RKO (cell line): ENCODE measurements around the gene ALKBH7.
"Not testable (repeated sequence)": the region's sequence is repeated elsewhere in the genome, so short reads cannot be mapped to it uniquely, and the experiment has no call there.

Experiments
- DNase-seq: peaks from one replicate; pipeline ENCODE4 v3.0.0-alpha.2; 2016; ENCODE audit warnings: low spot score

ALKBH7 gene

DNA sequence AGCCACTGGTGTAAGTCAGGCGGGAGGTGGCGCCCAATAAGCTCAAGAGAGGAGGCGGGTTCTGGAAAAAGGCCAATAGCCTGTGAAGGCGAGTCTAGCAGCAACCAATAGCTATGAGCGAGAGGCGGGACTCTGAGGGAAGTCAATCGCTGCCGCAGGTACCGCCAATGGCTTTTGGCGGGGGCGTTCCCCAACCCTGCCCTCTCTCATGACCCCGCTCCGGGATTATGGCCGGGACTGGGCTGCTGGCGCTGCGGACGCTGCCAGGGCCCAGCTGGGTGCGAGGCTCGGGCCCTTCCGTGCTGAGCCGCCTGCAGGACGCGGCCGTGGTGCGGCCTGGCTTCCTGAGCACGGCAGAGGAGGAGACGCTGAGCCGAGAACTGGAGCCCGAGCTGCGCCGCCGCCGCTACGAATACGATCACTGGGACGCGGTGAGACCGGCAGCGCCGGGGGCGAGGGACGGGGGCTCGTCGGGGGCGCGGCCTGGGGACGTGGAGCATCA is at the start of gene ALKBH7:
Gene ALKBH7, plus strand, starts transcription at position 201 of the 502 bp plus-strand sequence. Its CDS starts 27 bp downstream, at position 228.
- peak; percentile 100 for DNase-seq

GRCh38 chr19:6324757-6325156 is 47.8 kb upstream of the ALKBH7 start:
- DNase-seq, result no peak

DNA sequence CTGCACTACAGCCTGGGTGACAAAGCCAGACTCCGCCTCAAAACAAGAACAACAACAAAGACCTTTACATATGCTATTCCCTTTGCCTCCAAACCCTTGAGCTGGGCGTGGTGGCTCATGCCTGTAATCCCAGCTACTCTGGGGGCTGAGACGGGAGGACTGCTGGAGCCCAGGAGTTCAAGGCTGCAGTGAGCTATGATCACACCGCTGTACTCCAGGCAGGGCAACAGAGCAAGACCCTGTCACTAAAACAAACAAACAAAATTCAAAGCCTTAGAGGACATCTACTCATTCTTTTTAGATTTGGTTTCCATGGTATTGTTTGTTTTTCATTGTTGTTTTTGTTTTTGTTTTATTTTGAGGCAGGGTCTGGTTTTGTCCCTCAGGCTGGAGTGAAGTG is 47.0 kb upstream of the ALKBH7 start:
- no peak for DNase-seq

DNA sequence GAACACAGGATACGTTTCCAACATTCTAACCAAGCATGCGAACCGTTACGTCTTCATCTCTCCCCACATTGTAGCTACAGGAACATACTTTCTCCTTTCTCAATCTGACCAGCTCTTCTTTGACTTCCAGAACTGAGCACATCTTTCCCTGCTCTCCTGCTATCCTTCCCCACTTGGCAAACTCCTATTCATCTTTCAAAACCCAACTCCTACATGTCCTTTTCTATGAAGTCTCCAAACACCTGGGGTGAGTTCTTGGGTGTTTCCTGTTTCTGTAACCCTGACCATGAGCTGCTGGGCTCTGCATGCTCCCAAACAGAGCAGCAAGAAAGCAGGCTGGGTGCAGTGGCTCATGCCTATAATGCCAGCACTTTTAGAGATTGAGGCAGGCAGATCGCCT is 45.8 kb upstream of the ALKBH7 start:
- DNase-seq, result no peak

DNA sequence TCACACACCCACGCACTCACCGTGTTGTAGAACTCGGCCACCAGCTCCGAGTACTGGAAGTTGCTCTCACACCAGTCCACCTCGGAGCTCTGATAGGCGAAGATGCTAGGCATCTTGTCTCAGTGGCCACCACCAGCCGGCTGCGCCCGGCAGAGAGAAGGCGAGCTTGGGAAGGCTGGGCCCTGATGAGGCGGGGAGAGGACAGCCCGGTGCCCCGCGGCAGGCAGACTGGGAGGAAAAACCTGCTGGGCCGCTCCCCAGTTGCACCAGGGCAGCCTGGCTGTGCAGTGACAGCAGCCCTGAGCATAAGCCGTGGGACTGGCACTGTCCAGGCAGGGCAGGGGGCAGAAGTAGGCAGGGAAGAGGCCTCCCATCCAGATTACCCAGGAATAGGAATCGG is 39.2 kb upstream of the ALKBH7 start, which contains the start of gene ACER1:
Gene ACER1, minus strand, starts transcription at position 174 of the 400 bp plus-strand sequence. Its CDS starts 61 bp downstream, at position 113.
- no peak for DNase-seq

- no peak for DNase-seq
Measured at GRCh38 chr19:6334490-6335285, 37.9 kb upstream of the ALKBH7 start.

DNA sequence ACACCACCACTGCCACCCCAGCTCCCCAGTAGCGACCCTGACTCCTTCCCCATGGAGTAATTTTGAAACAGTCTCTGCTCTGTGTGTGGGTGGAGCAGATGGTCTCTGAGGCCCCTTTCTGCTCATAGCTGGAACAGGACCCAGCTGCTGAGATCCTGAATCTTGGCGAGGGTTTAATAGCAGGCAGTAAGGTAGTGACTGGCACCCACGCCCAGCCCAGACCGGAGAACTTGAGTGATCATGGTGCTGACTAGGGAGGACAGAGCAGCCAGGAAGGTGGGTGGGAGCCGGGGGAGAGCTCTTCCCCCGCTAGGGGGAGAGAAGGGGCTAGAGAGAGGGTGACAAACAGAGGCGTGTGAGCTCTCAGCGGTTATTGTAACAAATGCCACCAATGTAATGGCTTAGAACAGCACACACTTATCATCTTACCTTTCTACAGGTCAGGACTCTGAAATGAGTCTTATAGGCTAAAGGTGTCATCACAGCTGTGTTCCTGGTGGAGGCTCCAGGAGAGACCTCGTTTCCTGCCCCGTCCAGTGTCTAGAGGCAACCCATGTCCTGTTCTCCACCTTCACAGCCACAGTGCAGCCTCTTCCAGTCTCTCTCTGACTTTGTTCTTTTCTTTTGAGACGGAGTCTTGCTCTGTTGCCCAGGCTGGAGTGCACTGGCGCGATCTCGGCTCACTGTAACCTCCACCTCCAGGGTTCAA is 31.9 kb upstream of the ALKBH7 start:
- DNase-seq, result no peak

DNA sequence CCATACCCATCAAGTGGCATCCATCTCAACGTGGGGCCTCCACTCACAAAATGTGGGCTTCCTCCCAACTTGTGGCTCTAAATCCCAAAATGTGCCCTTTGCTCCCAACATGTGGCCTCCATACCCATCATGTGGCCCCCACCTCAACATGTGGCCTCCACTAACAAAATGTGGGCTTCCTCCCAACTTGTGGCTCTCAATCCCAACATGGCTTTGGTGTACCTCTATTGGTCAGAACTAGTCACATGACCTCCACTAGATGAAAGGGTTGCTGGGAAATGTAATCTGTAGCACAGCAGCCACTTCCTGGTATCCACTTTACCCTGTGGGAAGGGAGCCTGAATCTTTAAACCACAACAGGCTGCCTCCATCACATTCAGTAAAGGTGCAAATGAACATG is 29.1 kb upstream of the ALKBH7 start:
- DNase-seq, result peak; percentile 28

- DNase-seq, result not testable (repeated sequence)
Measured at GRCh38 chr19:6349271-6349670, 23.3 kb upstream of the ALKBH7 start.

GRCh38 chr19:6350688-6351087 is 21.9 kb upstream of the ALKBH7 start:
- no peak for DNase-seq

- DNase-seq, result no peak
Measured at GRCh38 chr19:6352381-6353165, 20.0 kb upstream of the ALKBH7 start.

GRCh38 chr19:6354098-6354674 is 18.4 kb upstream of the ALKBH7 start:
- no peak for DNase-seq

DNA sequence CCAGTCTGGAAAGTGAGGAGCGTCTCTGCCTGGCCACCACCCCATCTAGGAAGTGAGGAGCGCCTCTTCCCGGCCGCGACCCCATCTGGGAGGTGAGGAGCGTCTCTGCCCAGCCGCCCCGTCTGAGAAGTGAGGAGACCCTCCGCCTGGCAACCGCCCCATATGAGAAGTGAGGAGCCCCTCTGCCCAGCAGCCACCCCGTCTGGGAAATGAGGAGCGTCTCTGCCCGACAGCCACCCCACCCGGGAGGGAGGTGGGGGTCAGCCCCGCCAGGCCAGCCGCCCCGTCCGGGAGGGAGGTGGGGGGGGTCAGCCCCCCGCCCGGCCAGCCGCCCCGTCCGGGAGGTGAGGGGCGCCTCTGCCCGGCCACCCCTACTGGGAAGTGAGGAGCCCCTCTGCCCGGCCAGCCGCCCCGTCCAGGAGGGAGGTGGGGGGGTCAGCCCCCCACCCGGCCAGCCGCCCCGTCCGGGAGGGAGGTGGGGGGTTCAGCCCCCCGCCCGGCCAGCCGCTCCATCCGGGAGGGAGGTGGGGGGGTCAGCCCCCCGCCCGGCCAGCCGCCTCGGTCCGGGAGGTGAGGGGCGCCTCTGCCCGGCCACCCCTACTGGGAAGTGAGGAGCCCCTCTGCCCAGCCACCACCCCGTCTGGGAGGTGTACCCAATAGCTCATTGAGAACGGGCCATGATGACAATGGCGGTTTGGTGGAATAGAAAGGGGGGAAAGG is 17.1 kb upstream of the ALKBH7 start:
- not testable (repeated sequence) for DNase-seq

DNA sequence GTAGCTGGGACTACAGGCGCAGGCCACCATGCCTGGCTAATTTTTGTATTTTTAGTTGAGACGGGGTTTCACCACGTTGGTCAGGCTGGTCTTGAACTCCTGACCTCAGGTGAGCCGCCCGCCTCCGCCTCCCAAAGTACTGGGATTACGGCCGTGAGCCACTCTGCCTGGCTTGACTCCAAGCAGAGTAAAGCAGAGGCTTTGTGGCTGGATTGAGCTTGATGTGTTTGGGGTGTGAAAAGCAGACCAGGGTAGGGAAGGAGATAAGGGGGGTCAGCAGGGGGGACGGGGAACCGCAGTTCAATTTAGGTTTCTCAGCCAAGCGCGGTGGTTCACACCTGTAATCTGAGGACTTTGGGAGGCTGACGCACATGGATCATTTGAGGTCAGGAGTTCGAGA is 15.4 kb upstream of the ALKBH7 start:
- DNase-seq, result no peak

- no peak for DNase-seq
Measured at GRCh38 chr19:6358003-6358402, 14.6 kb upstream of the ALKBH7 start.

DNA sequence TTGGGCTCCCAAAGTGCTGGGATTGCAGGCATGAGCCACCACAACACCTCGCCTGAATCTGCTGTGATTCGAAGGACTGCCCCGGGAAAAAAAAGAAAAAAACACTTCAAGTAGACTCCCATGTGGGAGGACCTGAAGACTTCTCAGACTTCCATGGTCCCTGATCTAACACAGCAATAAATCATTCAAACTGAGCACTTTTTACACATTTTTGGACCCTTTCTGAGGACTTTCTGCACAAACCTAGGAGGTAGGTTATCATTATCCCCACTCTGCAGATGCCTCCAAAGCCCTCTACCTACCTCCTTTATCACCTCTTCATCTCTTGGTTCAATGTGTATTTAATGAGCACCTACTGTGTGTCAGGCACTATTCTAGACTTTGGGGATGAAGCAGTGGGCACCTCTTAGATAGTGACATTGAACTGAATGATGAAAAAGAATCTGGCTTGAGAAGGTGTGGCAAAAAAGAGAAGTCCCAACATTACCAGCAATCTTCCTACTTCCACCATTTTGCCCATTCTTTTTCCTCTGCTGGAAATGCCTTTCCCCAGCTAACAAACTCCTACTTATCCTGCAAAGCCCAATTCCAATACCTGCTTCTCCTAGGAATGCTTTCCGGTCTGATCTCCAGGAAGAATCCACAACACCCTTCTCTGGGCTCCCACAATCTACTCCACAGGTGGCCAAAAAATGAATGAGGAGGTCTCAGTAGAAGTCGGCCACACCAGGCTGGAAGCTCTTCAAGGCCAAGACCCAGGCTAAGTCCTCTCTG is 12.8 kb upstream of the ALKBH7 start:
- no peak for DNase-seq

GRCh38 chr19:6360445-6360844 is 12.1 kb upstream of the ALKBH7 start:
- DNase-seq, result not testable (repeated sequence)

GRCh38 chr19:6360857-6361216 is 11.8 kb upstream of the ALKBH7 start:
- not testable (repeated sequence) for DNase-seq

DNA sequence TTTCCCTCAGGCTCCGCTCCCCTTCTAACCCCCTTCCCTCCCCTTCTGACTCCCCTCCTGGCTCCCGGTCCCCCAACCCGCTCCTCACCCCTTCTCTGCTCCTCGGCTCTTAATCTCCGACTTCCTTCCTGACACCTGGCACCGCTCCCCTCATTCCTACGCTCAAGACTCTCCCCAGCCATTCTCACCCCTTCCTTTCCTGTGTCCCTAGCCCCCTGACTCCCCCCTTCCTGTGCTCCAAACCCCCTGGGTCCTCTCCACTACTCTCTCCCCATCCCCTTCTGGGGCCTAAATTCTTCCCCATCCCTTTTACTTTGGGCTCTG is 10.6 kb upstream of the ALKBH7 start:
- DNase-seq, result peak; percentile 40

DNA sequence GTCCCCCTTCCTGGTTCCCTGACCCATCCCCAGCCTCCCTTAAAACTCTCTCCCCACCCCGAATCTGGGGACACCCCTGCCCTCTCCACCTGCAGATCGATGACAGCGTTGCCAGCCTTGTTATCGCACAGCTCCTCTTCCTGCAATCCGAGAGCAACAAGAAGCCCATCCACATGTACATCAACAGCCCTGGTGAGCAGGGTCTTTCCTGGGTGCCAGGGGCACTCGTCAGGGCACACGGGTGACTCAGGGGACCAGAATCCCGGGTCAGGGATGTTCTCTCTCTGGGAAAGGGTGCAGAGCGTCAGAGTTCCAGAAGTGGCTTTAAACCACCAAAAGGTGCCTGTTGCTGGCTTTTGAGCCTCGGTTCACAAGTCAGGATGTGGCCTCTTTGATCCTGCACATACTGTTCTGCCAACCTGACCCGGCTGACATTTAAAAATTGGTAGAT is 10.2 kb upstream of the ALKBH7 start:
- DNase-seq, result peak; percentile 59

- DNase-seq, result no peak
Measured at GRCh38 chr19:6364353-6364752, 8.2 kb upstream of the ALKBH7 start.
